Prostate gland (tissue), 2 donors: ENCODE measurements around the gene ERCC6. TPM values are rescaled to one million over a fixed set of nuclear protein-coding genes. Genes with fewer than 3 reads are reported as not detected.

ENCODE experiments used
- DNase-seq: peaks from one replicate; pipeline ENCODE4 v3.0.0-alpha.2; 2019; ENCODE audit warnings: low spot score
- H3K27ac ChIP-seq, 2 donors: fragments of 200-600 bp; sonication (generic); 2 replicates each; pipeline ENCODE4 v1.5.1; 2017 to 2019
- H3K27me3 ChIP-seq: fragments of 200-600 bp; sonication (generic); replicated peaks from 2 replicates; pipeline ENCODE4 v1.5.1; 2019; ENCODE audit not compliant: insufficient read depth
- H3K36me3 ChIP-seq, 2 donors: fragments of 200-600 bp; sonication (generic); 1 replicate in 1 of 2; 2 replicates in 1 of 2; pipeline versions ENCODE4 v1.5.1 to v1.8.1; 2017 to 2019
- H3K4me1 ChIP-seq: fragments of 200-600 bp; sonication (generic); replicated peaks from 2 replicates; pipeline ENCODE4 v1.5.1; 2019
- H3K4me3 ChIP-seq, 2 donors: fragments of 200-600 bp; sonication (generic); 2 replicates each; pipeline ENCODE4 v1.5.1; 2017 to 2019
- H3K9me3 ChIP-seq: fragments of 200-600 bp; sonication (generic); 2 replicates; pipeline ENCODE4 v1.5.1; 2017
- POLR2A ChIP-seq: fragments of 450-650 bp; IDR thresholded peaks from one replicate; pipeline ENCODE4 v1.6.1; 2016; ENCODE audit warnings: antibody characterized with exemption, mild to moderate bottlenecking
- POLR2AphosphoS5 ChIP-seq: sonication (generic); formaldehyde crosslinking; IDR thresholded peaks from one replicate; pipeline ENCODE4 v1.6.1; 2017; ENCODE audit warnings: antibody characterized with exemption
- WGBS: methylation state at CpG from one replicate; pipeline ENCODE4 v1.1.5; 2018; 5-methylcytosine and 5-hydroxymethylcytosine counted together
- intact Hi-C: fragments of 100-400 bp; cut with DNase I; formaldehyde crosslinking; loops from one replicate; pipeline ENCODE4 v1.14.2; 2022
- total RNA-seq, 2 donors: library from RNA; depleted of rRNA; stranded (reverse); fragments of >200 nt; gene quantifications; one replicate each; pipeline ENCODE4 v1.1.0, GENCODE V29; 2016
- TF ChIP-seq, protein P1 (sequence below), 4 experiments: fragments of 200-600 bp in 2 of 4; fragments of 450-650 bp in 2 of 4; sonication (generic) in 2 of 4; IDR thresholded peaks; 1 replicate in 3 of 4; 2 replicates in 1 of 4; pipeline ENCODE4 v1.5.1; 2016 to 2019; ENCODE audit warnings: antibody characterized with exemption in 4 of 4, mild to moderate bottlenecking in 2 of 4, moderate library complexity in 2 of 4

Gene ERCC6
- total RNA-seq, 2 donors from 2014 or later, result 18.5 to 45.5 TPM

DNA sequence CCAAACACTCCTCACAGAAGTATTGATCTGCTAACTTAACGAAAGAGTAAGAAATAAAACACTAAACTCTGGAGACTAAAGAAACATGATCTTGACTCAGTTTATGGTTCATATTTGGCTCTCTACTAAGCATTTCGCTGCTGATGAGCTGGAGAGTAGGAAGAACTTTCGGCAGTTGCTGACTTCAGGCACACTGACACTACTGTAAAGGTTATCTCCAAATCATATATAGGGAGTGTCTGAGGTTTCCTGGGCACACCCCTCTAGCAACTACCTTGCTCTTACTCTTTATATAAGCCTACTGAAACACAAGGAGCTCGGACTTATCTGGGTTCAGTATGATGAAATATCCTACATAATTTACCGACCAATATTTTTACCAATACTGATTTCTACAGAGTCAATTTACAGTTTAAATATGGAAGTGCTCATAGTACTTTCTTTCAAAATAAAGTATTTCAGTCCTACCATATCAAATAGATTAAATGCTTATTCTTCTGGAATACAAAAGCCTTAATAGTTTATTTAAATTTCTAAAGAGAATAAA, 39.5 kb downstream of the ERCC6 start:
- no peaks in the 10 kb centered on the region for H3K9me3 ChIP-seq
- WGBS, result 94% methylated on average over 5 of the region's 5 CpGs
- no peak for DNase-seq
- TF ChIP-seq POLR2AphosphoS5, result no peak
- TF ChIP-seq, protein P1, sequence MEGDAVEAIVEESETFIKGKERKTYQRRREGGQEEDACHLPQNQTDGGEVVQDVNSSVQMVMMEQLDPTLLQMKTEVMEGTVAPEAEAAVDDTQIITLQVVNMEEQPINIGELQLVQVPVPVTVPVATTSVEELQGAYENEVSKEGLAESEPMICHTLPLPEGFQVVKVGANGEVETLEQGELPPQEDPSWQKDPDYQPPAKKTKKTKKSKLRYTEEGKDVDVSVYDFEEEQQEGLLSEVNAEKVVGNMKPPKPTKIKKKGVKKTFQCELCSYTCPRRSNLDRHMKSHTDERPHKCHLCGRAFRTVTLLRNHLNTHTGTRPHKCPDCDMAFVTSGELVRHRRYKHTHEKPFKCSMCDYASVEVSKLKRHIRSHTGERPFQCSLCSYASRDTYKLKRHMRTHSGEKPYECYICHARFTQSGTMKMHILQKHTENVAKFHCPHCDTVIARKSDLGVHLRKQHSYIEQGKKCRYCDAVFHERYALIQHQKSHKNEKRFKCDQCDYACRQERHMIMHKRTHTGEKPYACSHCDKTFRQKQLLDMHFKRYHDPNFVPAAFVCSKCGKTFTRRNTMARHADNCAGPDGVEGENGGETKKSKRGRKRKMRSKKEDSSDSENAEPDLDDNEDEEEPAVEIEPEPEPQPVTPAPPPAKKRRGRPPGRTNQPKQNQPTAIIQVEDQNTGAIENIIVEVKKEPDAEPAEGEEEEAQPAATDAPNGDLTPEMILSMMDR (IDR thresholded peaks at IDR 0.05), result no peak
- no peak for TF ChIP-seq POLR2A
- no peaks in the 10 kb centered on the region for H3K36me3 ChIP-seq
- intact Hi-C loops, result no loop called here
- H3K4me1 ChIP-seq, result no peaks in the 10 kb centered on the region
- H3K27ac ChIP-seq, result no peak overlapping the region
- no peaks in the 10 kb centered on the region for H3K27me3 ChIP-seq
- H3K4me3 ChIP-seq, result no peak overlapping the region

DNA sequence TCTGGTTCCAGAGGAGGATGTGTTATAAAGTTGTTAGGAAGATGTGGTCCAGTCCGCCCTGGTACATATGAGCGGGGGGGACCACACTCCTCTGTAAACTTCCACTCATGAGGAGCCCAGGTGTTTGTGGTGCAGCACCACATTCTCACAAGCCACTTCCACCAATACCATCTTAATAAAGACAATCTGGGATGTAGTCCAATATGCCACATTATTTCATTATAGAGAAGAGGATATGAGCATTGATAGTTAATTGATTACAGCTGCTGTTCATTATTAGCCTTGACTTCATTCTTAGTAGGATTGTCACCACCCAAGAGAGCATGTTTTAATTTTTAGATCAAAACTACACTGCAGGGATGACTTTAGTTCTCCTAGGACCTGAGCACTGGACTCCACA, 40.5 kb downstream of the ERCC6 start:
- Histone ChIP-seq H3K4me3 (no peak overlapping the region), H3K27me3 (no peaks in the 10 kb centered on the region), H3K9me3 (no peaks in the 10 kb centered on the region), H3K27ac (no peak overlapping the region), H3K4me1 (no peaks in the 10 kb centered on the region), H3K36me3 (no peaks in the 10 kb centered on the region)
- TF ChIP-seq, protein P1 (IDR thresholded peaks at IDR 0.05), result no peak
- TF ChIP-seq POLR2AphosphoS5, result no peak
- TF ChIP-seq POLR2A, result no peak
- WGBS, result 93% methylated on average over 2 of the region's 2 CpGs
- no peak for DNase-seq
- intact Hi-C loops, result no loop called here

DNA sequence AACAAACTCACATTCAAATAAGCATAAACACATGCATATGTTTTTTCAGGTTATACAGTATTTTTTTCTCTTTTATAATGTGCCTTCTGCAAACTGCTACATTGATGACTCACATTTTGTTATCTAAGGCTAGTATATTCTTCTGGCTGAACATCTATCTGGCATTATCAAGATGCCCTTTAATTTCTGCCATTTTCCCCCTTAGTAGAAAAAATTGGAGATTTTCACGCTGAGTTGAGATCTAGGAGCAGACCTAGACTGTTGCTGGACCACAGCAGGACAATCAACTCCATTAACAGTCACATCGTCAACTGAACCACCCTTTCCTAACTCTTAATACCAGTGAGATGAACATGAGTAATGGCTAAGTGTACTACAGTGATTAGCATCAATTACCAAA, 41.6 kb downstream of the ERCC6 start:
- Histone ChIP-seq H3K4me1 (no peaks in the 10 kb centered on the region), H3K9me3 (no peaks in the 10 kb centered on the region), H3K27ac (no peak overlapping the region), H3K36me3 (no peaks in the 10 kb centered on the region), H3K4me3 (no peak overlapping the region), H3K27me3 (no peaks in the 10 kb centered on the region)
- intact Hi-C loops, result no loop called here
- 91% methylated on average over 2 of the region's 2 CpGs for WGBS
- no peak for DNase-seq
- no peak for TF ChIP-seq POLR2AphosphoS5
- TF ChIP-seq, protein P1 (IDR thresholded peaks at IDR 0.05), result no peak
- TF ChIP-seq POLR2A, result no peak

DNA sequence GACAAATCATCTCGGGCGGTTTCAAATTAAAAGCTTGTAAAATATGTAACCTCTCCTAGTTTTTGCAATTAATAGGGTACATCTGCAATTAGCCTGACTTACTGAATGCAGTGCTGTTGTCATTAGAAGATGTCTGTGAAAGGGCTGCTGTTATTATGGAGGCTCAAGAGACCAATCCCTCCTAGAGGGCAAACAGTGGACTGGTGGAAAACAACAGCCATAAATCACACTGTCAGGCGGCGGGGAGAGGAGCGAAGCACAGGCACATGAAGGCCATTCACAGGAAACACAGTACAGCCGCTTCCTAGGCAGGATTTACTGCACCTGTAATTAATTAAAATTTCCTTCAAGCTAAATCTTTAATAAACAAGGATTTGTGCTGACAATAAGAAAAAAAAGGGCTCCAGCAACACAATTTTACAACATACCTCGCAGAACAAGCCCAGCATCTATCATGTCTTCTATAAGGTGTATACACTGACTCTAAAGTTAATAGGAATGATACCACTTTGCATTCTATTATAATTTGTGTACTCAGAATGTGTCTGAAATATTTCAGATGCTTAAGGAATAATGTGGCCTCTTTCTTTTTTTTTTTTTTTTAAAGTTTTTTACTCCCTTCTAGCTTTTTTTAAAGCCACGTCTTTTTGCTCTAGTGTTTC, 50.7 kb downstream of the ERCC6 start:
- no peak overlapping the region for H3K4me3 ChIP-seq
- DNase-seq, result no peak
- H3K36me3 ChIP-seq, result no peaks in the 10 kb centered on the region
- H3K4me1 ChIP-seq, result no peaks in the 10 kb centered on the region
- H3K9me3 ChIP-seq, result no peaks in the 10 kb centered on the region
- no peak overlapping the region for H3K27ac ChIP-seq
- intact Hi-C loops, result no loop called here
- no peaks in the 10 kb centered on the region for H3K27me3 ChIP-seq
- no peak for TF ChIP-seq POLR2AphosphoS5
- TF ChIP-seq, protein P1 (IDR thresholded peaks at IDR 0.05), result no peak
- TF ChIP-seq POLR2A, result no peak
- 49% methylated on average over 8 of the region's 8 CpGs for WGBS

DNA sequence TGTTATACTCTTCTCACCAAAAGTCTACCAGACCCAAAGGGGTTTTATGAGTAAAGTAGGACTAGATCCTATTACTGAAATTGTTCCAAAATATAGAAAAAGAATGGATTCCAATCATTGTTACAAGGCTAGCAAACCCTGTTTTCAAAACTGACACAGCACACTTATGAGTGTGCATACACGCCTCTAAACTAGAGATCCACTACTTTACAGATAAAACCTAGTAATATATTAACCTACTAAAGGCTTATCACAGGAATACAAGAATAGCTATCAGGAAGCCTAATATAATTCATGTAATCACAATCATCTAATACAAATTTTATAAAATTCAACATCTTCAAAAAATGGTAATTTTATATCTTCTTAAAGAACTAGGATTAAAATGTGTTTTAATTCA, 52.2 kb downstream of the ERCC6 start:
- H3K4me3 ChIP-seq, result no peak overlapping the region
- H3K4me1 ChIP-seq, result no peaks in the 10 kb centered on the region
- DNase-seq, result no peak
- H3K9me3 ChIP-seq, result no peaks in the 10 kb centered on the region
- H3K36me3 ChIP-seq, result no peaks in the 10 kb centered on the region
- no peak overlapping the region for H3K27ac ChIP-seq
- H3K27me3 ChIP-seq, result no peaks in the 10 kb centered on the region
- intact Hi-C loops, result no loop called here
- TF ChIP-seq, protein P1 (IDR thresholded peaks at IDR 0.05), result no peak
- TF ChIP-seq POLR2AphosphoS5, result no peak
- no peak for TF ChIP-seq POLR2A
- whole genome bisulfite sequencing, result 97% methylated on average over 1 of the region's 1 CpG
